ENCODE results near the gene AKT3.

AKT3 gene

GRCh38 chr1:243507672-243508302, 342.3 kb downstream of the AKT3 start:
- peaks cover 5% of the 10 kb centered on the region for H3K4me1 Mint-ChIP-seq
- no peak overlapping the region for H3K27ac Mint-ChIP-seq
- TF ChIP-seq CTCF (IDR thresholded peaks at IDR 0.05; ENCODE audit: unreplicated experiment in 3 of 3), result no peak
- peaks cover 45% of the 10 kb centered on the region for H3K36me3 Mint-ChIP-seq (ENCODE audit: low read depth)
- H3K4me3 Mint-ChIP-seq, result no peak overlapping the region
- no peaks in the 10 kb centered on the region for H3K9me3 Mint-ChIP-seq
- H3K27me3 Mint-ChIP-seq (ENCODE audit: low read depth), result no peaks in the 10 kb centered on the region

GRCh38 chr1:243507001-243507671, 342.9 kb downstream of the AKT3 start:
- peaks cover 5% of the 10 kb centered on the region for H3K4me1 Mint-ChIP-seq
- H3K27me3 Mint-ChIP-seq (ENCODE audit: low read depth), result no peaks in the 10 kb centered on the region
- H3K27ac Mint-ChIP-seq, result no peak overlapping the region
- H3K36me3 Mint-ChIP-seq (ENCODE audit: low read depth), result peaks cover 52% of the 10 kb centered on the region
- no peak for TF ChIP-seq CTCF (IDR thresholded peaks at IDR 0.05; ENCODE audit: unreplicated experiment in 3 of 3)
- H3K4me3 Mint-ChIP-seq, result no peak overlapping the region
- H3K9me3 Mint-ChIP-seq, result no peaks in the 10 kb centered on the region

GRCh38 chr1:243505986-243506689, 343.9 kb downstream of the AKT3 start:
- Mint-ChIP-seq H3K27me3 (ENCODE audit: low read depth) (no peaks in the 10 kb centered on the region), H3K4me3 (no peak overlapping the region), H3K4me1 (peaks cover 5% of the 10 kb centered on the region), H3K9me3 (no peaks in the 10 kb centered on the region), H3K36me3 (ENCODE audit: low read depth) (peaks cover 50% of the 10 kb centered on the region), H3K27ac (no peak overlapping the region)
- no peak for TF ChIP-seq CTCF (IDR thresholded peaks at IDR 0.05; ENCODE audit: unreplicated experiment in 3 of 3)

- no peak for TF ChIP-seq CTCF (IDR thresholded peaks at IDR 0.05; ENCODE audit: unreplicated experiment in 3 of 3)
- Mint-ChIP-seq H3K4me3 (no peak overlapping the region), H3K27me3 (ENCODE audit: low read depth) (no peaks in the 10 kb centered on the region), H3K4me1 (peaks cover 5% of the 10 kb centered on the region), H3K9me3 (no peaks in the 10 kb centered on the region), H3K27ac (no peak overlapping the region), H3K36me3 (ENCODE audit: low read depth) (peaks cover 48% of the 10 kb centered on the region)
Measured at GRCh38 chr1:243503155-243503554, 346.9 kb downstream of the AKT3 start.

GRCh38 chr1:243501002-243501401, 349.0 kb downstream of the AKT3 start:
- Mint-ChIP-seq H3K27me3 (ENCODE audit: low read depth) (no peaks in the 10 kb centered on the region), H3K9me3 (no peaks in the 10 kb centered on the region), H3K36me3 (ENCODE audit: low read depth) (peaks cover 54% of the 10 kb centered on the region), H3K4me1 (peaks cover 7% of the 10 kb centered on the region), H3K4me3 (no peak overlapping the region), H3K27ac (no peak overlapping the region)
- TF ChIP-seq CTCF (IDR thresholded peaks at IDR 0.05; ENCODE audit: unreplicated experiment in 3 of 3), result no peak

Data from nephron (organoid).